K562 (cell line): Measurements from ENCODE around the gene CSNK1D. TPM values are rescaled to one million over a fixed set of nuclear protein-coding genes. Genes with fewer than 3 reads are reported as not detected.

Source experiments
- ATAC-seq: fragments of 200-7000 bp; cut with Tn5 transposase; 3 replicates; pipeline ENCODE4 v1.9.1; 2020; ENCODE audit warnings: moderate library complexity
- BruUV-seq: library from RNA; stranded (reverse); fragments of 400-500 nt; replicated peaks from 2 replicates; lab custom pipeline; 2021; lab: Mats Ljungman, UMichigan
- CTCF ChIA-PET: fragments of 300-600 bp; formaldehyde crosslinking; extraction: SDS; loops from one replicate; lab custom pipeline; 2021; ENCODE audit warnings: low intra/inter-chr PET ratio; lab: Yijun Ruan, JAX
- POLR2A ChIA-PET: fragments of 300-600, 350-650 bp; sonication (Branson Sonifier 250); formaldehyde crosslinking; extraction: SDS; loops from one replicate; lab custom pipeline; 2021; ENCODE audit warnings: antibody characterized with exemption, inconsistent platforms; lab: Yijun Ruan, JAX
- DNase-seq, 4 experiments: peaks; one replicate each; pipeline versions ENCODE4 v3.0.0 to v3.0.0-alpha.2; 2011 to 2018; ENCODE audit warnings: low spot score in 3 of 4, mixed read lengths in 3 of 4; ENCODE audit errors: extremely low read depth in 1 of 4
- FAIRE-seq: peaks from 2 replicates; lab custom pipeline; 2011; peaks lifted over from hg19 to GRCh38; lab: Jason Lieb, UNC
- H2AFZ ChIP-seq: 2 replicates; pipeline ENCODE4 v1.6.0; 2011; ENCODE audit warnings: low read depth, low read length, control low read depth, inconsistent platforms
- H3K27ac ChIP-seq: fragments of 200-600 bp; 3 replicates; pipeline ENCODE4 v1.8.0; 2011; ENCODE audit warnings: low read depth, mild to moderate bottlenecking, control low read depth, inconsistent platforms, low read length, moderate library complexity, mixed read lengths; ENCODE audit errors: extremely low read depth
- H3K27me3 ChIP-seq, 2 experiments: fragments of 300-600 bp in 1 of 2; 2 replicates in 1 of 2; 3 replicates in 1 of 2; pipeline versions ENCODE4 v1.6.0 to v1.8.0; 2011; ENCODE audit warnings: inconsistent platforms in 2 of 2, low read length in 2 of 2, mild to moderate bottlenecking in 1 of 2, mixed read lengths in 1 of 2, moderate library complexity in 1 of 2; ENCODE audit not compliant: control insufficient read depth in 2 of 2, insufficient read depth in 2 of 2
- H3K36me3 ChIP-seq: fragments of 300-600 bp; 3 replicates; pipeline ENCODE4 v1.8.0; 2011; ENCODE audit warnings: mild to moderate bottlenecking, low read length, inconsistent platforms; ENCODE audit not compliant: control insufficient read depth, insufficient read depth
- H3K4me1 ChIP-seq, 2 experiments: fragments of 200-600 bp in 1 of 2; replicated peaks in 1 of 2; 2 replicates in 1 of 2; 3 replicates in 1 of 2; pipeline versions ENCODE4 v1.5.1 to v1.8.0; 2011; ENCODE audit warnings: inconsistent platforms in 2 of 2, low read length in 2 of 2, mild to moderate bottlenecking in 1 of 2, mixed read lengths in 1 of 2, moderate library complexity in 1 of 2; ENCODE audit not compliant: control insufficient read depth in 2 of 2, insufficient read depth in 2 of 2
- H3K4me2 ChIP-seq: 2 replicates; pipeline ENCODE4 v1.6.1; 2011; ENCODE audit warnings: low read length, control low read depth, inconsistent platforms, mixed read lengths; ENCODE audit not compliant: insufficient read depth
- H3K4me3 ChIP-seq: fragments of 200-600 bp; sonication (generic), shearing (Covaris generic); 2 replicates; pipeline ENCODE4 v1.5.1; 2016; ENCODE audit warnings: control low read depth, inconsistent platforms
- H3K79me2 ChIP-seq: fragments of 200-600 bp; 3 replicates; pipeline ENCODE4 v1.8.0; 2011; ENCODE audit warnings: low read length, inconsistent platforms; ENCODE audit not compliant: control insufficient read depth, insufficient read depth
- H3K9ac ChIP-seq, 2 experiments: 2 replicates each; pipeline versions ENCODE4 v1.6.0 to v1.6.1; 2011; ENCODE audit warnings: low read depth in 2 of 2, low read length in 2 of 2, control low read depth in 1 of 2, inconsistent platforms in 1 of 2, mild to moderate bottlenecking in 1 of 2, mixed read lengths in 1 of 2; ENCODE audit not compliant: insufficient read depth in 1 of 2
- H3K9me1 ChIP-seq: one replicate; pipeline ENCODE4 v1.6.0; 2011; ENCODE audit warnings: inconsistent platforms, mild to moderate bottlenecking, low read length, moderate library complexity; ENCODE audit not compliant: control insufficient read depth, insufficient read depth
- H3K9me3 ChIP-seq: replicated peaks from 2 replicates; pipeline ENCODE4 v1.5.1; 2011; ENCODE audit warnings: low read depth, low read length, inconsistent platforms; ENCODE audit not compliant: control insufficient read depth, insufficient read depth
- H4K20me1 ChIP-seq: replicated peaks from 2 replicates; pipeline ENCODE4 v1.6.1; 2011; ENCODE audit warnings: low read length, inconsistent platforms, mixed read lengths; ENCODE audit not compliant: control insufficient read depth, insufficient read depth
- BRCA1 ChIP-seq, 2 experiments: fragments of 450-650 bp in 1 of 2; sonication (generic) in 1 of 2; formaldehyde crosslinking in 1 of 2; IDR thresholded peaks; 2 replicates each; pipeline versions ENCODE4 v1.5.0 to v1.6.1; 2017 to 2020; ENCODE audit warnings: mild to moderate bottlenecking in 1 of 2, missing genetic modification reagents in 1 of 2
- COPS2 ChIP-seq: fragments of 450-650 bp; conservative IDR thresholded peaks from 2 replicates; pipeline ENCODE4 v1.6.1; 2016; ENCODE audit warnings: mild to moderate bottlenecking, moderate library complexity
- KDM4B ChIP-seq, 2 experiments: fragments of 450-650 bp in 1 of 2; sonication (generic) in 1 of 2; IDR thresholded peaks; 2 replicates each; pipeline ENCODE4 v1.6.1; 2016 to 2017; ENCODE audit warnings: borderline replicate concordance in 2 of 2, antibody characterized with exemption in 1 of 2, low read depth in 1 of 2, mild to moderate bottlenecking in 1 of 2
- SIN3A ChIP-seq, 2 experiments: fragments of 150-350 bp in 1 of 2; IDR thresholded peaks; 2 replicates each; pipeline ENCODE4 v1.6.1; 2011 to 2016; ENCODE audit warnings: borderline replicate concordance in 2 of 2, low read depth in 2 of 2, low read length in 2 of 2, mild to moderate bottlenecking in 2 of 2, moderate library complexity in 2 of 2; ENCODE audit not compliant: control insufficient read depth in 1 of 2
- ZBTB1 ChIP-seq: sonication (generic); formaldehyde crosslinking; IDR thresholded peaks from 2 replicates; pipeline ENCODE4 v1.8.1; 2023; ENCODE audit warnings: missing genetic modification reagents, low read depth, mild to moderate bottlenecking, borderline replicate concordance
- ZBTB12 ChIP-seq: fragments of 250-450 bp; sonication (Bioruptor Pico); IDR thresholded peaks from 2 replicates; pipeline ENCODE4 v1.4.0; 2020
- WGBS: fragments of 100-300 bp; shearing (Covaris generic); methylation state at CpG from one replicate; pipeline ENCODE4 v1.1.6; 2016; ENCODE audit warnings: low coverage, mixed read lengths; ENCODE audit not compliant: insufficient coverage; ENCODE audit errors: missing lambda C conversion rate; 5-methylcytosine and 5-hydroxymethylcytosine counted together
- in situ Hi-C: fragments of 300-500 bp; cut with MboI; formaldehyde crosslinking; loops from 4 replicates; pipeline ENCODE4 v1.15.0; 2018; ENCODE audit warnings: inconsistent platforms, mixed read lengths
- intact Hi-C: fragments of 100-400 bp; cut with micrococcal nuclease; formaldehyde crosslinking; loops from 2 replicates; pipeline ENCODE4 v1.14.2; 2022
- polyA plus RNA-seq, 8 experiments: library from polyadenylated mRNA; depleted of rRNA in 4 of 8; stranded (reverse) in 5 of 8; unstranded in 3 of 8; fragments of >200 nt; fragmentation: Nextera tagmentation in 2 of 8; fragmentation: Illumina TruSeq in 1 of 8; extraction: Ambion mirVana in 2 of 8; extraction: Trizol in 1 of 8; gene quantifications; 2 replicates each; pipeline versions ENCODE4 v1.2.1 to v1.2.3, GENCODE V29; 2011 to 2014; ENCODE audit warnings: inconsistent platforms in 1 of 8, missing spikeins in 1 of 8
- total RNA-seq, 7 experiments: library from RNA; depleted of rRNA in 6 of 7; stranded (reverse); fragments of >200 nt in 6 of 7; fragmentation: Illumina TruSeq in 2 of 7; extraction: Trizol in 2 of 7; gene quantifications; 2 replicates each; pipeline versions ENCODE4 v1.2.1 to v1.2.3, GENCODE V29; 2011 to 2021; ENCODE audit warnings: low replicate concordance in 1 of 7

The CSNK1D gene
- total and polyA plus RNA-seq, 9 of the 15 experiments (the other 6 are each of a cell fraction or from before 2014, with no cell fraction given) = 6.5 to 133 (median 41.3) TPM

GRCh38 chr17:82316651-82317393 is 43.3 kb upstream of the CSNK1D start:
- WGBS = 66% methylated on average over 23 of the region's 29 CpGs
- Histone ChIP-seq H3K4me3 (no peak overlapping the region), H3K9me3 (peaks cover 10% of the 10 kb centered on the region), H3K27ac (no peak overlapping the region), H2AFZ (peak overlapping the region; percentile 44; the same call in 1 of the 2 replicates), H3K9ac (peak overlapping the region in 1 of 2 experiments; percentile 71; a peak in 2 of 4 replicates)
- no peak for FAIRE-seq
- TF ChIP-seq COPS2 (no peak), ZBTB12 (CRISPR knock-in tag) (no peak), BRCA1 (IDR thresholded peaks at IDR 0.05) (no peak), BRCA1 (CRISPR knock-in tag; IDR thresholded peaks at IDR 0.05) (no peak), SIN3A (IDR thresholded peaks at IDR 0.05; ENCODE audit: borderline replicate concordance in 2 of 2, control insufficient read depth in 1 of 2, low read depth in 2 of 2, low read length in 2 of 2) (no peak), ZBTB1 (CRISPR knock-in tag) (no peak), KDM4B (IDR thresholded peaks at IDR 0.05; ENCODE audit: borderline replicate concordance in 2 of 2, low read depth in 1 of 2) (no peak)
- TF ChIP-seq, all 486 proteins: peak for 0
- POLR2A ChIA-PET = interaction anchor here (0.9 to 1.0 kb wide), 2 partner anchors 21 to 24 kb away, joined by 3 to 5 read pairs; no protein-coding TSS in a partner anchor
- no peaks in the 10 kb centered on the region for H3K79me2 ChIP-seq
- H4K20me1 ChIP-seq = no peaks in the 10 kb centered on the region
- intact Hi-C loops = no loop called here
- H3K9me1 ChIP-seq = no peaks in the 10 kb centered on the region
- H3K4me2 ChIP-seq = no peak overlapping the region
- no peaks in the 10 kb centered on the region for H3K36me3 ChIP-seq
- ATAC-seq (no peak), DNase-seq (no peak)
- CTCF ChIA-PET = no interaction called here
- in situ Hi-C loops = no loop called here
- peaks cover 13 to 84% of the 10 kb centered on the region in 2 experiments; a peak in 4 of 5 replicates for H3K4me1 ChIP-seq
- no peaks in the 10 kb centered on the region for H3K27me3 ChIP-seq
- BruUV-seq = no TSS peak
